Rectal smooth muscle tissue (tissue), 1 donor: ENCODE results near the gene GJD3.

ENCODE experiments used
- H3K27ac ChIP-seq: one replicate; pipeline ENCODE4 v1.7.0; 2013; ENCODE audit warnings: low read depth, low read length, inconsistent platforms
- H3K27me3 ChIP-seq: one replicate; pipeline ENCODE4 v1.7.0; 2013; ENCODE audit warnings: low read length; ENCODE audit not compliant: control insufficient read depth, insufficient read depth
- H3K36me3 ChIP-seq: one replicate; pipeline ENCODE4 v1.7.0; 2013; ENCODE audit warnings: low read length; ENCODE audit not compliant: control insufficient read depth, insufficient read depth
- H3K4me1 ChIP-seq: one replicate; pipeline ENCODE4 v1.7.0; 2013; ENCODE audit warnings: low read length; ENCODE audit not compliant: control insufficient read depth, insufficient read depth
- H3K4me3 ChIP-seq: one replicate; pipeline ENCODE4 v1.7.0; 2013; ENCODE audit warnings: low read length
- H3K9ac ChIP-seq: one replicate; pipeline ENCODE4 v1.7.0; 2013; ENCODE audit warnings: low read length

GJD3 gene

GRCh38 chr17:40355123-40355803 is 9.3 kb downstream of the GJD3 start:
- Histone ChIP-seq H3K27me3 (no peaks in the 10 kb centered on the region), H3K4me3 (no peak overlapping the region), H3K9ac (no peak overlapping the region), H3K4me1 (peaks cover 11% of the 10 kb centered on the region), H3K27ac (peak overlapping the region; percentile 7), H3K36me3 (peaks cover 13% of the 10 kb centered on the region)

GRCh38 chr17:40354221-40355122 is 10.1 kb downstream of the GJD3 start:
- no peak overlapping the region for H3K9ac ChIP-seq
- no peak overlapping the region for H3K27ac ChIP-seq
- no peak overlapping the region for H3K4me3 ChIP-seq
- H3K36me3 ChIP-seq, result peaks cover 20% of the 10 kb centered on the region
- H3K4me1 ChIP-seq, result peaks cover 19% of the 10 kb centered on the region
- H3K27me3 ChIP-seq, result no peaks in the 10 kb centered on the region

- Histone ChIP-seq H3K36me3 (peaks cover 26% of the 10 kb centered on the region), H3K4me3 (no peak overlapping the region), H3K9ac (no peak overlapping the region), H3K4me1 (peaks cover 33% of the 10 kb centered on the region), H3K27ac (no peak overlapping the region), H3K27me3 (no peaks in the 10 kb centered on the region)
Measured at GRCh38 chr17:40352779-40353394, 11.7 kb downstream of the GJD3 start.

- Histone ChIP-seq H3K36me3 (peaks cover 26% of the 10 kb centered on the region), H3K4me3 (no peak overlapping the region), H3K27me3 (no peaks in the 10 kb centered on the region), H3K4me1 (peaks cover 37% of the 10 kb centered on the region), H3K9ac (no peak overlapping the region), H3K27ac (no peak overlapping the region)
Measured at GRCh38 chr17:40352237-40352778, 12.2 kb downstream of the GJD3 start.

- no peak overlapping the region for H3K4me3 ChIP-seq
- H3K27ac ChIP-seq, result no peak overlapping the region
- peaks cover 26% of the 10 kb centered on the region for H3K36me3 ChIP-seq
Measured at GRCh38 chr17:40351359-40352236, 12.9 kb downstream of the GJD3 start.

GRCh38 chr17:40350689-40351358 is 13.7 kb downstream of the GJD3 start:
- Histone ChIP-seq H3K27me3 (no peaks in the 10 kb centered on the region), H3K36me3 (peaks cover 26% of the 10 kb centered on the region), H3K9ac (no peak overlapping the region), H3K4me1 (peaks cover 50% of the 10 kb centered on the region), H3K27ac (no peak overlapping the region), H3K4me3 (no peak overlapping the region)

More at GRCh38 chr17:40351359-40352236, 12.9 kb downstream of the GJD3 start:
- Histone ChIP-seq H3K27me3 (no peaks in the 10 kb centered on the region), H3K4me1 (peaks cover 44% of the 10 kb centered on the region), H3K9ac (no peak overlapping the region)

- Histone ChIP-seq H3K9ac (no peak overlapping the region), H3K4me3 (peak overlapping the region; percentile 33), H3K36me3 (peaks cover 26% of the 10 kb centered on the region)
Measured at GRCh38 chr17:40349895-40350688, 14.4 kb downstream of the GJD3 start.

GRCh38 chr17:40349477-40349894 is 15.1 kb downstream of the GJD3 start:
- Histone ChIP-seq H3K27me3 (no peaks in the 10 kb centered on the region), H3K4me1 (peaks cover 50% of the 10 kb centered on the region), H3K4me3 (peak overlapping the region; percentile 33), H3K9ac (no peak overlapping the region), H3K36me3 (peaks cover 26% of the 10 kb centered on the region), H3K27ac (peak overlapping the region; percentile 4)

More at GRCh38 chr17:40349895-40350688, 14.4 kb downstream of the GJD3 start:
- Histone ChIP-seq H3K27me3 (no peaks in the 10 kb centered on the region), H3K4me1 (peaks cover 49% of the 10 kb centered on the region), H3K27ac (peak overlapping the region; percentile 4)

GRCh38 chr17:40348562-40349476 is 15.7 kb downstream of the GJD3 start:
- Histone ChIP-seq H3K4me3 (no peak overlapping the region), H3K9ac (no peak overlapping the region), H3K4me1 (peaks cover 50% of the 10 kb centered on the region), H3K27me3 (no peaks in the 10 kb centered on the region), H3K27ac (peak overlapping the region; percentile 57), H3K36me3 (peaks cover 26% of the 10 kb centered on the region)

- Histone ChIP-seq H3K4me3 (peak overlapping the region; percentile 34), H3K9ac (no peak overlapping the region), H3K36me3 (peaks cover 25% of the 10 kb centered on the region), H3K27ac (peak overlapping the region; percentile 57), H3K27me3 (no peaks in the 10 kb centered on the region), H3K4me1 (peaks cover 52% of the 10 kb centered on the region)
Measured at GRCh38 chr17:40348136-40348504, 16.4 kb downstream of the GJD3 start.
